GM10248 (cell line): Measurements from ENCODE around the gene SP8.

Experiments
- CTCF ChIA-PET: fragments of 300-600 bp; sonication (Branson Sonifier 250); formaldehyde crosslinking; extraction: SDS; loops from one replicate; lab custom pipeline; 2021; ENCODE audit warnings: antibody characterized with exemption; lab: Yijun Ruan, JAX
- POLR2A ChIA-PET: fragments of 350-650 bp; sonication (Branson Sonifier 250); formaldehyde crosslinking; extraction: SDS; loops from one replicate; lab custom pipeline; 2020; ENCODE audit warnings: antibody characterized with exemption; lab: Yijun Ruan, JAX
- DNase-seq: peaks from one replicate; pipeline ENCODE4 v3.0.0; 2012; ENCODE audit errors: extremely low spot score
- TF ChIP-seq, protein P1 (sequence below): IDR thresholded peaks from 2 replicates; pipeline ENCODE4 v1.5.1; 2012; ENCODE audit warnings: mild to moderate bottlenecking, low read depth; ENCODE audit errors: extremely low read depth, missing control alignments, control extremely low read depth

Gene SP8

DNA sequence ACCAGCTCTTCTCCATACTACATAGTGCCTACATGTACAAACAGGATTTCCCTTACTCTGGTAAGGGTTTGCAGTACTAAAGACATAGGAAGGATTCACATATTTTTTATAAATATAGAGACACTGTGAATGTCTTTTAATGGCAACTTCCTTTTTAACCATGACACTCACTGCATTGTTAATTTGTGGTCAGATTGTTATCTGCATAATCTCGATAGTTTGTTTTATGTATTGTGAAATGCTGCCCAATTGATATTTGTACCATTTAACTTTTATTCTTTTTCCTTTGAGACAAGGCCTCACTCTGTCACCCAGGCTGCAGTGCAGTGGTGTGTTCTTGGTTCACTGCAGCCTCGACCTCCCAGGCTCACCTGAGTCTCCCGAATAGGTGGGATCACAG, 39.7 kb downstream of the SP8 start:
- DNase-seq, result no peak
- TF ChIP-seq, protein P1, sequence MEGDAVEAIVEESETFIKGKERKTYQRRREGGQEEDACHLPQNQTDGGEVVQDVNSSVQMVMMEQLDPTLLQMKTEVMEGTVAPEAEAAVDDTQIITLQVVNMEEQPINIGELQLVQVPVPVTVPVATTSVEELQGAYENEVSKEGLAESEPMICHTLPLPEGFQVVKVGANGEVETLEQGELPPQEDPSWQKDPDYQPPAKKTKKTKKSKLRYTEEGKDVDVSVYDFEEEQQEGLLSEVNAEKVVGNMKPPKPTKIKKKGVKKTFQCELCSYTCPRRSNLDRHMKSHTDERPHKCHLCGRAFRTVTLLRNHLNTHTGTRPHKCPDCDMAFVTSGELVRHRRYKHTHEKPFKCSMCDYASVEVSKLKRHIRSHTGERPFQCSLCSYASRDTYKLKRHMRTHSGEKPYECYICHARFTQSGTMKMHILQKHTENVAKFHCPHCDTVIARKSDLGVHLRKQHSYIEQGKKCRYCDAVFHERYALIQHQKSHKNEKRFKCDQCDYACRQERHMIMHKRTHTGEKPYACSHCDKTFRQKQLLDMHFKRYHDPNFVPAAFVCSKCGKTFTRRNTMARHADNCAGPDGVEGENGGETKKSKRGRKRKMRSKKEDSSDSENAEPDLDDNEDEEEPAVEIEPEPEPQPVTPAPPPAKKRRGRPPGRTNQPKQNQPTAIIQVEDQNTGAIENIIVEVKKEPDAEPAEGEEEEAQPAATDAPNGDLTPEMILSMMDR, result no peak
- ChIA-PET POLR2A (no interaction called here), CTCF (no interaction called here)

DNA sequence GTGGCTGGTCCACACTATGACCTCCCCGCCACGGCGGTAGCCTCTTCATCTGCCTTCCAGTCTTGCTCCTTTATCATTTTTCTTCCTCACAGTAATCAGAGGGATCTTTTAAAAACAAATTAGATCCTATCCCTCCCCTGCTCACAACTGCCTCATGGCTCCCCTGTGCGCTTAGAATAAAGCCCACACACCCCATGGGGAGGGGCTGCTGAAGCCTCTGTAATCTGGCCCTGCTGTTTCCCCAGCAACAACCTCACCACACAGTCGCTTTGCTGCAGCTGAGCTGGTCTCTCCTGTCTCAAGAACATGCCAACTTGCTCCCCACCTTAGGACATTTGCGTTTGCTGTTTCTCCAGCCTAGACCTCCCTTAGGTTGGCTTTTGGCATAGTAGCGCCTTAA, 41.0 kb downstream of the SP8 start:
- DNase-seq, result no peak
- CTCF ChIA-PET, result interaction anchor here (1.3 to 1.6 kb wide), 2 partner anchors 10 to 11 kb away, joined by 3 to 4 read pairs; no protein-coding TSS in a partner anchor
- POLR2A ChIA-PET, result no interaction called here

DNA sequence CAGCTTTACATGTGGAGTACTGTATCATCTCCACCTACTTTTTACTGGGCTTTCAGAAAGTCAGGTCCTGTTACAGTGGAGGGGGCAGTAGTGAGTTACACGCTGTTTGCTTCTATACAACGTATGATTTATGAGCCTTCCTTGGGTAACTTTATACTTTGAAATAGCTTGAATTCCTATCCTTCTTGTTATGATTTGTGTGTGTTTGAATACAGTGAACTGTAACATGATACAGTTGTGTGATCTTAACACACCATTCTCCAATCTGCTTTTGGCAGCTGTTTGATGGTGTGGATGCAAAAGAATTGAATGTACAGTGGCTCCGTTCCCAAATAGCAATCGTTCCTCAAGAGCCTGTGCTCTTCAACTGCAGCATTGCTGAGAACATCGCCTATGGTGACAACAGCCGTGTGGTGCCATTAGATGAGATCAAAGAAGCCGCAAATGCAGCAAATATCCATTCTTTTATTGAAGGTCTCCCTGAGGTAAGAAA, 41.7 kb downstream of the SP8 start:
- TF ChIP-seq, protein P1, result no peak
- ChIA-PET CTCF (interaction anchor here (1.3 to 1.6 kb wide), 2 partner anchors 9 to 12 kb away, joined by 3 to 4 read pairs; no protein-coding TSS in a partner anchor), POLR2A (no interaction called here)
- DNase-seq, result no peak

More for the DNA sequence above, 41.0 kb downstream of the SP8 start:
- TF ChIP-seq, protein P1, result no peak

DNA sequence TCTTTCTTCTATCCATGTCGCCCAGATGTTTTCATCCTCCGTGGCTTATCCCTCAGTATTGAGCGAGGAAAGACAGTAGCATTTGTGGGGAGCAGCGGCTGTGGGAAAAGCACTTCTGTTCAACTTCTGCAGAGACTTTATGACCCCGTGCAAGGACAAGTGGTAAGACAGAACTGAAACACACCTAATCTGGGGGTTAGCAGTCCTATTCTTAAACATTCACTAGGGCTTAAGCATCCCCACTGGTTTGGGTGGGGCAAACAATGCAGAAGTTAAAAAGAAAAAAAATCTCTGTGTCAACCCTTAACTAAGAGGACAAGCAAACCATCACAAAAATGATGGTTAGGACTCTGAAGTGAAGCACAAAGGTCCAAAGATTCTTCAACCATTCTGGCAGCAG, 43.8 kb downstream of the SP8 start:
- no peak for DNase-seq
- POLR2A ChIA-PET, result no interaction called here
- TF ChIP-seq, protein P1, result no peak
- CTCF ChIA-PET, result no interaction called here

DNA sequence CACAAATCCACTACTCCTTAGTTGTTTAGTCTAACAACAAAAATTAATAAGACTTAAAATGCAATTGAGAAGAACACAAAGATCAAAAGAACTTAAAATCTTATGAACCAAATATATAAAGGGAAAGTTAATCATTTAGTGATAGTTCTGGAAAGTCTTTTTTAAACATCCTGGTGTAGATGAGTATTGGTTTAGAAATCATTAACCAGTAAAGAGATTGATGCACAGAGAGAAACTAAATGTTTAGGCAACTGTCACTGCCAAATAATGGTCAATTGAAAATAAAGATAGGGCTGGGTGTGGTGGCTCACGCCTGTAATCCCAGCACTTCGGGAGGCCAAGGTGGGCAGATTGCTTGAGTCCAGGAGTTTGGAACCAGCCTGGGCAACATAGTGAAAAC, 44.9 kb downstream of the SP8 start:
- no peak for DNase-seq
- TF ChIP-seq, protein P1, result no peak
- ChIA-PET CTCF (no interaction called here), POLR2A (no interaction called here)

DNA sequence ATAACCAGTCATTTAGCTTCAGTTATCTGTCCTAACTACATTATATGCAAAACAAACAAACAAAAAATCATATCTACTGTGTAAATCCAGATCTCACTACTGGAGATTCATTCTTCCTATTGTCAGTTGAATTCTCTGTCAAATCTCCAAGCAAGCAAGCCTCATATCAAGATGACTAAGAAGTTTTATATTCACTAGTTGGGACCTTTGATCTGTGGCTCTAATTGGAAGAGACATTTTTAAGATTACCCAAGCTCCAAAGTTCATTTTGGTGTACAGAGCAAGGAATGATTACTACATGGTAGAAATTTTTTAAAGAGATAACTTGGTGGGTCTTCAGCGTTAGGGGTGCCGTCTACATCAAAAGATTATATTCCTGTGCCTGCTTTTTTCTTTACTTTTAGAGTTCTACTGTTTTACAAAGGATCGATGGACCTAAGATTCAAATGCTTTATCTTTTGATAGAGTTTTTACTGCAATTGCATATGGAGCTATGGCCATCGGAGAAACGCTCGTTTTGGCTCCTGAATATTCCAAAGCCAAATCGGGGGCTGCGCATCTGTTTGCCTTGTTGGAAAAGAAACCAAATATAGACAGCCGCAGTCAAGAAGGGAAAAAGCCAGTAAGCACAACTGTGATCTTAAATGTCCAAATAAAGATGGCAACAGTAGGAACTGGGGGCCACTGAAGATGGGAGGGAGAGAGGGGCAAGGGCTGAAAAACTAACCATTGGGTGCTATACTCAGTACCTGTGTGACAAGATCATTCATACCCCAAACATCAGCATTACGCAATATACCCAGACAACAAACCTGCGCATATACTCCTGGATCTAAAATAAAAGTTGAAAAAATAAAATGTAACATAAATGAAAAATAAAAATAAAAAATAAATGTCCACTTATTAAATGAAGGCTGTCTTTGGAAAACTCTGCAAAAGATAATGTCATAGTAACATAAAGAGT, 47.9 kb downstream of the SP8 start:
- no peak for DNase-seq
- CTCF ChIA-PET, result no interaction called here
- POLR2A ChIA-PET, result no interaction called here
- TF ChIP-seq, protein P1, result no peak
